T-helper 17 cell (primary cell): ENCODE measurements around the gene VPS13A. TPM values are rescaled to one million over a fixed set of nuclear protein-coding genes. Genes with fewer than 3 reads are reported as not detected.
A peak's percentile ranks its signal among the peaks of the same experiment; 100 is the strongest.

Experiments used
- ATAC-seq: fragments of 150-1000 bp; cut with Tn5 transposase; 2 replicates; pipeline ENCODE4 v1.10.0; 2021; ENCODE audit warnings: mild to moderate bottlenecking, moderate library complexity
- DNase-seq, 3 donors: peaks; one replicate each; pipeline versions ENCODE4 v3.0.0 to v3.0.0-alpha.2; 2020 to 2021
- H3K9me3 ChIP-seq: one replicate; pipeline ENCODE4 v1.7.0; 2013; ENCODE audit warnings: low read length, mild to moderate bottlenecking; ENCODE audit not compliant: control insufficient read depth, poor library complexity, severe bottlenecking
- H3K27ac Mint-ChIP-seq: one replicate; pipeline ENCODE4 v1.8.0; 2022; ENCODE audit warnings: mild to moderate bottlenecking, moderate library complexity, mixed read lengths
- H3K27me3 Mint-ChIP-seq: one replicate; pipeline ENCODE4 v1.8.0; 2022; ENCODE audit warnings: mixed read lengths
- H3K36me3 Mint-ChIP-seq: one replicate; pipeline ENCODE4 v1.8.0; 2022; ENCODE audit warnings: low read depth, mixed read lengths
- H3K4me1 Mint-ChIP-seq: one replicate; pipeline ENCODE4 v1.8.0; 2022; ENCODE audit warnings: mild to moderate bottlenecking, mixed read lengths
- H3K4me3 Mint-ChIP-seq: one replicate; pipeline ENCODE4 v1.8.0; 2022; ENCODE audit warnings: mild to moderate bottlenecking, moderate library complexity, mixed read lengths
- total RNA-seq, 4 donors: library from RNA in 2 of 4; stranded (reverse) in 2 of 4; gene quantifications; one replicate each; pipeline ENCODE4 v1.2.3 and lab custom pipeline; 2022 to 2026

Gene VPS13A
- total RNA-seq, 2 donors from 2014 or later: 43.8 to 61.9 TPM

DNA sequence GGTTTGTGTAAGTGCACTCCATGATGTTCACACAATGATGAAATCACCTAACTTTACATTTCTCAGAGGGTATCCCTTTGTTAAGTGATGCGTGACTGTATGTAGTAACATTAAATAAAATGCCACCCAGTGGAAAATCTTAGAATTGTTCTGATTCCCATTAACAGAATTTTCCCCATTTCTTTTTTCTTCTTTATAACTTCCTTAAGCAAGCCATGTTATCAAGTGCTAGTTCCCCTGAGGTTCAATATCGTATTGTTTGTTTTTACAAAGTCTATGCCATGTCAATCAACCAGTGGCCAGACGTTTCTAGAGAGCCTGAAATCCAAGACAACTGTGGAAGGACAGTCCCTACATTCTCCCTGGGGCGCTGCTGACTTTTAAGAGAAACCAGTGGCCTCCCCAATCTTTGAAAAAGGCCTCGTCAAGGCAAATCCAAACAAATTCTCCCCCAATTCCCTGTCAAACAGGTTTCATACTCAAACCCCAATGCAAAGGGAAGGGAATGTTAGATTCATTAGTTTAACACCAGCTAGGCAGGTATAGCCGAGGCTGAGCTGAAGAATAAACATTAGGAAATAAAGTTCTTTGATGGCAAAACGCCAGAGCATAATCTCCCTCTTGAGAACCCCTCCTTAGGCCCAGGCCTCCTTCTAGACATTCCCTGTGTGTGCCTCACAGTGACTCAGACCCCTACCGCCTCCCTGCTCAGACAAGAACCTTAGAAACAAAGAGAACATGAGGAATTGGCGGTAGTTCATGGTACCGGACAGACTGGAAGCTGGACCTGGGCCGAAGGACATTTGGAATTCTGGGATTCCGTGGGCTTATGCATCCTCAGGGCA lies 272.1 kb downstream of the VPS13A start:
- Mint-ChIP-seq H3K27ac (no peak overlapping the region), H3K4me1 (peaks cover 8% of the 10 kb centered on the region), H3K4me3 (no peak overlapping the region), H3K36me3 (peaks cover 7% of the 10 kb centered on the region), H3K27me3 (peaks cover 21% of the 10 kb centered on the region)
- no peaks in the 10 kb centered on the region for H3K9me3 ChIP-seq
- DNase-seq (no peak), ATAC-seq (no peak)

DNA sequence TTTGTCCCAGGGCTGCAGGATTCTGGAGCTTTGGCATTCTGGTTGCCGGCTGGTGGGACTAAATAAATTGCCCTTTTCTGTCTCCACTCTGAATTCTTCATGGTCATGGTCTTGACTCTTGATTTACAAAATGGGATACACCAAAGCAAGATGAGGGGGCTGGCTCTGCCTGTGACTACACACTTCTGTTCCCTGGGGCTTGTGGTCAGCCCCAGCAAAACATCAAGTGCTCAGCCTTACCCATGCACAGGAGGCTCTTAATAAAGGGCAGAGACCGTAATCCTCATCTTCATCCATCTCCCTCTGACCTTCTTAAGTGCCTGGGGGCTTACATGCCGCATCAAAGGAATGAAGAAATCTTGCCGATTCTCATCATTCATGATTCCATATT lies 272.7 kb downstream of the VPS13A start:
- DNase-seq: no peak
- Mint-ChIP-seq H3K27me3 (peaks cover 27% of the 10 kb centered on the region), H3K36me3 (peaks cover 7% of the 10 kb centered on the region), H3K4me3 (no peak overlapping the region), H3K27ac (no peak overlapping the region), H3K4me1 (peaks cover 12% of the 10 kb centered on the region)
- ATAC-seq: no peak
- no peaks in the 10 kb centered on the region for H3K9me3 ChIP-seq

DNA sequence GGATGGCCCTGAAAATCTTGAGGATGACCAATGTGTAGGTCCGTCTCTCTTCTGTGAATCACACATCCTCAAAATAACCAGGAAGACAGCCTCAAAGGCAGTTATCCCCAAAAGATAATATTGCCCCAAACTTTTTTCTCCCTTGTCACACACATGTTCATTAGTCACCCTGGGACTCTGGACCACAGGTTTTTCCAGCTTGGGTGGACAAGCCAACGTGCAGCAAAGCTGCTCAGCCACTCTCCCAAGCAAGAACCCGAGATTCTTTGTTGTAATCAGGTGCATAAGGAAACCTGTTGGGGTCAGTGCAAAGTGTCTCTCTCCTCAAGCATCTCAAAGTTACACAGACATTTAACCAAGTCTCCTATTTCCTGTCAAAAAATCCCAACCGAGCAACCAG lies 274.2 kb downstream of the VPS13A start:
- no peak overlapping the region for H3K27ac Mint-ChIP-seq
- no peaks in the 10 kb centered on the region for H3K9me3 ChIP-seq
- H3K4me1 Mint-ChIP-seq: peaks cover 14% of the 10 kb centered on the region
- ATAC-seq (no peak), DNase-seq (no peak)
- H3K36me3 Mint-ChIP-seq: peaks cover 7% of the 10 kb centered on the region
- H3K27me3 Mint-ChIP-seq: peaks cover 28% of the 10 kb centered on the region
- no peak overlapping the region for H3K4me3 Mint-ChIP-seq

- H3K9me3 ChIP-seq: no peaks in the 10 kb centered on the region
- DNase-seq: no peak
- Mint-ChIP-seq H3K27me3 (peaks cover 28% of the 10 kb centered on the region), H3K27ac (no peak overlapping the region), H3K36me3 (peaks cover 2% of the 10 kb centered on the region), H3K4me1 (peaks cover 23% of the 10 kb centered on the region), H3K4me3 (peak overlapping the region; percentile 81)
- ATAC-seq: no peak
Observed at GRCh38 chr9:77453825-77454647, 276.7 kb downstream of the VPS13A start.

DNA sequence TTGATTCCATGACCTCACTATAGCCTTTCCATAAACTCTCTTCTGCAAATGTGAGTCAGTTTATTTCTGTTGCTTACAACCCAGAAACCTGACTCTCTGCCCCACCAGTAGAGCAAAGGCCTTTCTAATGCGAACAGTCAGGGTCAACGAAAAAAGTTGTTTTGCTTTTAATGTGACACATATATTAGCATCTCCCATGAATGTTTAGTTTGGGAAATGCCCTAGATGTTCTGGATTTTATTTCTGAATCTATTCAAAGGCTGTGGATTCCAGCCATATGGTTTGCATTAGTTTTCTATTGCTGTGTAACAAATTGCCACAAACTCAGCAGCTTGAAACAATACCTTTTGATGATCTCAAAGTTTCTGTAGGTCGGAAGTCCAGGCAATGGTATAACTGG lies 277.3 kb downstream of the VPS13A start:
- DNase-seq (no peak), ATAC-seq (no peak)
- no peak overlapping the region for H3K4me3 Mint-ChIP-seq

GRCh38 chr9:77455312-77455927 lies 278.1 kb downstream of the VPS13A start:
- DNase-seq (peak in 1 of 3 donors; percentile 17), ATAC-seq (peak; percentile 49)
- H3K4me3 Mint-ChIP-seq: no peak overlapping the region
- H3K9me3 ChIP-seq: no peaks in the 10 kb centered on the region
- no peak overlapping the region for H3K27ac Mint-ChIP-seq
- peaks cover 2% of the 10 kb centered on the region for H3K36me3 Mint-ChIP-seq
- peaks cover 26% of the 10 kb centered on the region for H3K27me3 Mint-ChIP-seq
- peaks cover 23% of the 10 kb centered on the region for H3K4me1 Mint-ChIP-seq

More for the DNA sequence above, 277.3 kb downstream of the VPS13A start:
- Mint-ChIP-seq H3K4me1 (peaks cover 23% of the 10 kb centered on the region), H3K27me3 (peaks cover 26% of the 10 kb centered on the region), H3K27ac (no peak overlapping the region), H3K36me3 (peaks cover 2% of the 10 kb centered on the region)
- H3K9me3 ChIP-seq: no peaks in the 10 kb centered on the region

DNA sequence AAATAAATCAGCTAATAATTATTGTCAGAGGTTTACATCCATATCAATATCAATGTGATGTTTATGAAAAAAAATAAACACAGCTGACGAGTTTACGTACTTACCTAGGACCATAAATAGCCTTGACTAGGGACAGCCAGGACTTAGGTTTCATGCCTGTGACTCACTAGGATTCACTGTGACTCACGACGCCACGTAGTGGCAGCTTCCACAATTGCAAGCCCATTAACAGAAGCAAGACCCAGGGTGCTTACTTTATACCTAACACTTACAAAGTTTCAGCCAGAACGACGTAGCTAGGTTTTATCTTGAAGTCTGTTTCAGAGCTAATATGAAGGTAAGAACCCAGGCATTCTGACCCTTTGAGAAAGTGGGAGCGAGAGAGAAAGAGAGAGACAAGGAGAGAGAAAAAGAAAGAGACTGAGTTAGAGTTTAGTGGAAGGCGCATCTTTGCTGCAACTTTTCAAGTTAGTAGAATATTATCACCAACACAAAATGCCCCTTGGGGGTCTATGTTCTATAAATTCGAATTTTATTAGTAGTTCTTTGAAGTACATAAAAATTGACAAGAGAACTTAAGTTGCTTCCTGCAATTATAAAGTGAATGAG lies 279.6 kb downstream of the VPS13A start:
- Mint-ChIP-seq H3K4me3 (peak overlapping the region; percentile 64), H3K36me3 (no peaks in the 10 kb centered on the region), H3K27me3 (peaks cover 21% of the 10 kb centered on the region), H3K4me1 (peaks cover 23% of the 10 kb centered on the region), H3K27ac (no peak overlapping the region)
- DNase-seq (peak; percentile 48 to 71 (median 53)), ATAC-seq (peak; percentile 84)
- H3K9me3 ChIP-seq: no peaks in the 10 kb centered on the region

- H3K27me3 Mint-ChIP-seq: peaks cover 26% of the 10 kb centered on the region
- ATAC-seq (peak; percentile 85), DNase-seq (peak in 2 of 3 donors; percentile 25 to 50)
- no peaks in the 10 kb centered on the region for H3K36me3 Mint-ChIP-seq
- no peak overlapping the region for H3K4me3 Mint-ChIP-seq
- no peaks in the 10 kb centered on the region for H3K9me3 ChIP-seq
- no peak overlapping the region for H3K27ac Mint-ChIP-seq
- peaks cover 23% of the 10 kb centered on the region for H3K4me1 Mint-ChIP-seq
Observed at GRCh38 chr9:77457916-77458592, 280.7 kb downstream of the VPS13A start.

DNA sequence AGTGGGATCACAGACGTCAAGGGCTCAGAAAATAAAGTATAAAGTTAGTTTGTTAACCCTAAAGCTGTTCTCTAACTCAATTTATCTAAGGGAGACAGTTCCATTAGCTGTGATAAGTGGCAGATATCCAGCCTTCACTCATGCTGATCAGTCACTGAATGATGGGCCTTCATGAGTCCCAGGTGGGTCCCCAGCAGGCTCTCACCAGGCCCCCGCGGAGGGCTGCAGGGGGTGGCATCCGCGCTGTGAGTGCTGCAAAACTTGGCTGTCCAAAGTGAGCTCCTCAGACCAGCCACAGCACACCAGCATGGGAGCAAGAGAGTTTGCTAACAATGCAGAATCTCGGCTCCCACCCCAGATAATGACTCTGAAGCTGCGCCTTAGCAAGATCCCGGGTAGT lies 283.6 kb downstream of the VPS13A start:
- ATAC-seq: no peak
- Mint-ChIP-seq H3K4me1 (peaks cover 9% of the 10 kb centered on the region), H3K27ac (no peak overlapping the region), H3K4me3 (no peak overlapping the region), H3K27me3 (peaks cover 30% of the 10 kb centered on the region), H3K36me3 (no peaks in the 10 kb centered on the region)
- H3K9me3 ChIP-seq: no peaks in the 10 kb centered on the region
- no peak for DNase-seq

DNA sequence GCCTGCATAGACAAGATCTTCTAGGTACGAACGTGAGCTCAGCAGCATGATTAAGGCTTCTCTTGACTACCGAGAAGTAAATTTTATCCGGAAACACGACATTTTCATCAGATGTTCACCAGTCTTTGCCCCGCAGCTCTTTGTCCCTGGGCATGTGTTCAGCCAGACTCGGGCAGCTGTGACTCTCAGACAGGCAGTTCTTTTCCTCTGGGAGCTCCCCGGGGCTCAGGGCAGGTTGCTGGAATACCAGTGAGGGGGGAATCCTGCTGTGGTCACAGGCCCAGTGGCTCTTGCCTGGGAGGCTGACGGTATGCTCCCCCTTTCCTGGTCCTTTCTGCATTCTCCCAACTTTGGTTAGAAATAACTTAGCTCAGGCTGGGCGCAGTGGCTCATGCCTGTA lies 284.7 kb downstream of the VPS13A start:
- H3K4me3 Mint-ChIP-seq: no peak overlapping the region
- ATAC-seq: no peak
- peaks cover 30% of the 10 kb centered on the region for H3K27me3 Mint-ChIP-seq
- no peaks in the 10 kb centered on the region for H3K9me3 ChIP-seq
- H3K27ac Mint-ChIP-seq: no peak overlapping the region
- H3K36me3 Mint-ChIP-seq: peaks cover 2% of the 10 kb centered on the region
- DNase-seq: no peak
- H3K4me1 Mint-ChIP-seq: peaks cover 6% of the 10 kb centered on the region

- H3K27me3 Mint-ChIP-seq: peaks cover 30% of the 10 kb centered on the region
- DNase-seq (no peak), ATAC-seq (no peak)
- H3K9me3 ChIP-seq: no peaks in the 10 kb centered on the region
- H3K4me3 Mint-ChIP-seq: no peak overlapping the region
- peaks cover 2% of the 10 kb centered on the region for H3K36me3 Mint-ChIP-seq
- no peak overlapping the region for H3K27ac Mint-ChIP-seq
- H3K4me1 Mint-ChIP-seq: peaks cover under 1% of the 10 kb centered on the region
Observed at GRCh38 chr9:77463151-77463550, 285.8 kb downstream of the VPS13A start.

DNA sequence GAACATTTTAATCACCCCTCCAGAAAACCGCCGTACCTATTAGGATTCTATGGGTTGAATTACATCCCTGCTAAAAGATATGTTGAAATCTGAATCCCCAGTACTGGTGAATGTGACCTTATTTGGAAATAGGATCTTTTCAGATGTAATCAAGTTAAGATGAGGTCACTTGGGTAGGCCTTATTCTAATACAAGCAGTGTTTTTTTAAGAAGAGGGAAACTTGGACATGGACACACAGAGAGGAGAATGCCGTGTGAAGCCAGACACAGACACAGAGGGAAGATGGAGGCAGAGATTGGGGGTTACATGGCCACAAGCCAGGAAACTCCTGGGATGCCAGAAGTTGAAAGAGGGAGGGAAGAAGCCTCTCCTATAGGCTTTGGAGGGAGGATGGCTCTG lies 287.3 kb downstream of the VPS13A start:
- Mint-ChIP-seq H3K4me1 (no peaks in the 10 kb centered on the region), H3K27ac (no peak overlapping the region), H3K27me3 (peaks cover 29% of the 10 kb centered on the region), H3K36me3 (peaks cover 2% of the 10 kb centered on the region), H3K4me3 (no peak overlapping the region)
- no peaks in the 10 kb centered on the region for H3K9me3 ChIP-seq
- DNase-seq (no peak), ATAC-seq (no peak)
